ENCODE data around the gene MEIKIN. TPM values are rescaled to one million over a fixed set of nuclear protein-coding genes. Genes with fewer than 3 reads are reported as not detected.

Gene MEIKIN
- total RNA-seq, 1 donor from 2014 or later: not detected

GRCh38 chr5:131991593-131992324, 46.3 kb upstream of the MEIKIN start:
- TF ChIP-seq, protein P1, sequence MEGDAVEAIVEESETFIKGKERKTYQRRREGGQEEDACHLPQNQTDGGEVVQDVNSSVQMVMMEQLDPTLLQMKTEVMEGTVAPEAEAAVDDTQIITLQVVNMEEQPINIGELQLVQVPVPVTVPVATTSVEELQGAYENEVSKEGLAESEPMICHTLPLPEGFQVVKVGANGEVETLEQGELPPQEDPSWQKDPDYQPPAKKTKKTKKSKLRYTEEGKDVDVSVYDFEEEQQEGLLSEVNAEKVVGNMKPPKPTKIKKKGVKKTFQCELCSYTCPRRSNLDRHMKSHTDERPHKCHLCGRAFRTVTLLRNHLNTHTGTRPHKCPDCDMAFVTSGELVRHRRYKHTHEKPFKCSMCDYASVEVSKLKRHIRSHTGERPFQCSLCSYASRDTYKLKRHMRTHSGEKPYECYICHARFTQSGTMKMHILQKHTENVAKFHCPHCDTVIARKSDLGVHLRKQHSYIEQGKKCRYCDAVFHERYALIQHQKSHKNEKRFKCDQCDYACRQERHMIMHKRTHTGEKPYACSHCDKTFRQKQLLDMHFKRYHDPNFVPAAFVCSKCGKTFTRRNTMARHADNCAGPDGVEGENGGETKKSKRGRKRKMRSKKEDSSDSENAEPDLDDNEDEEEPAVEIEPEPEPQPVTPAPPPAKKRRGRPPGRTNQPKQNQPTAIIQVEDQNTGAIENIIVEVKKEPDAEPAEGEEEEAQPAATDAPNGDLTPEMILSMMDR (IDR thresholded peaks at IDR 0.05; ENCODE audit: unreplicated experiment): no peak
- H3K27ac Mint-ChIP-seq: no peak overlapping the region
- DNase-seq (ENCODE audit: low spot score in 2 of 2, unreplicated experiment in 2 of 2): no peak
- no peak overlapping the region for H3K4me3 Mint-ChIP-seq
- H3K36me3 Mint-ChIP-seq: no peaks in the 10 kb centered on the region
- no peaks in the 10 kb centered on the region for H3K4me1 Mint-ChIP-seq
- H3K27me3 Mint-ChIP-seq (ENCODE audit: low read depth): no peaks in the 10 kb centered on the region
- no peaks in the 10 kb centered on the region for H3K9me3 Mint-ChIP-seq

DNA sequence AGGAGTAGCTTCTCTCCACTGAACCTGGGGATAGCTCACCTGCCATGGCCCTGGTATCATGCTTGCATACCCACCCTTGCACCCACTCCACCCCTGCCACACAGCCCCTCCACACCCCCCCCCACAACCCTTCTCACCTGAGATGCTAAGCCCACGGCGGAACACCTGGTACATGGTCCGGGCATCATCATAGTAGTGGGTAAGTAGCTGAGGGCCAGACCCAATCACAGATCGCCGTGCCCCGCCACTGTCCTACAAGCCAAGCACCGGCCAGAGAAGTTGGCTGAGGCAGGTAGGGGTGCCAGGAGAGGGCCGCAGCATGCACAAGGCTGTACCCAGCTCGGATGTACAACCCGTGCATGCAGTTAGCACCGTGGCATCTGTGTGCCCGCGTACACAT, 45.3 kb upstream of the MEIKIN start:
- H3K4me3 Mint-ChIP-seq: no peak overlapping the region

DNA sequence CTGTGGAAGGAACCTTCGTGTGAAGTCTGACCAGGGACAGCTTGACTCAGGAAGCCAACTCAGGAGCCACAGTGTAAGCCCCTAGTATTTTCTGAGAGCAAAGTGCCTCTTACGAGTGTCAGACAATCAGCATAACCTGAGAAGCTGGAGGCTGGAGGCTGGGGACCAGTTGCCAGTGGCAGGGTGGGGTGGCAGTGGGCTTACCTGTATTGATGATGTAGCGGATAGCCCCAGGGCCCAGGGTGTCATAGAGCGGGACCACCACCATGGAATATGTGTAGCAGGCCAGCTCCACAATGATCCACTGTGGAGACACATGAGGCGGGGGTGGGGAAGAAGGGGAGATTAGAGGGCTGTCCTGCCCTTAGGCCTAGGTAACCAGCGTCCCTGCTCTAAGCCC, 43.1 kb upstream of the MEIKIN start:
- Mint-ChIP-seq H3K36me3 (no peaks in the 10 kb centered on the region), H3K4me1 (no peaks in the 10 kb centered on the region), H3K4me3 (no peak overlapping the region), H3K9me3 (no peaks in the 10 kb centered on the region), H3K27me3 (ENCODE audit: low read depth) (no peaks in the 10 kb centered on the region), H3K27ac (no peak overlapping the region)
- TF ChIP-seq, protein P1 (IDR thresholded peaks at IDR 0.05; ENCODE audit: unreplicated experiment): no peak
- DNase-seq (ENCODE audit: low spot score in 2 of 2, unreplicated experiment in 2 of 2): no peak

More for the DNA sequence above, 45.3 kb upstream of the MEIKIN start:
- Mint-ChIP-seq H3K27me3 (ENCODE audit: low read depth) (no peaks in the 10 kb centered on the region), H3K36me3 (no peaks in the 10 kb centered on the region), H3K4me1 (no peaks in the 10 kb centered on the region), H3K27ac (no peak overlapping the region), H3K9me3 (no peaks in the 10 kb centered on the region)
- TF ChIP-seq, protein P1 (IDR thresholded peaks at IDR 0.05; ENCODE audit: unreplicated experiment): no peak
- DNase-seq (ENCODE audit: low spot score in 2 of 2, unreplicated experiment in 2 of 2): no peak

DNA sequence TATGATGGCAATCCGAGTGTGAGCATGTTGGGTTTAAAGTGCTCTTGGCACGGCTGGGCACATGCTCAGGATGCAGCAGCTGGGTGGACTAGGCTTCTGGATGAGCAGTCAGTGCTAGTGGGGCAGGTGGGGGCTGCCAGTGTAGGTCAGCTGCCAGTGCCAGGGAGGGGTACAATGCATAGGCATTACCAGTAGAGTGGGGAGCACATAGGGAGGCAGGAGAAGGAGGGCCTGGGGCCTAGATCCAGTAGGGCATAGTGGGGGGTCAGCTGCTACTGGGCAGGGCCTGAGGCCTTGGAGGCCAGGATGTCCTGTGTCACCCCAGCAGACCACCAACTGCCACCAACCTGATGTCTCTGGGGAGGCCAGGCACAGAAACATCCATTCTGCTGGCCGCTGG, 41.8 kb upstream of the MEIKIN start:
- Mint-ChIP-seq H3K4me3 (no peak overlapping the region), H3K36me3 (no peaks in the 10 kb centered on the region), H3K27me3 (ENCODE audit: low read depth) (peaks cover 3% of the 10 kb centered on the region), H3K4me1 (no peaks in the 10 kb centered on the region), H3K9me3 (no peaks in the 10 kb centered on the region), H3K27ac (no peak overlapping the region)
- TF ChIP-seq, protein P1 (IDR thresholded peaks at IDR 0.05; ENCODE audit: unreplicated experiment): no peak
- DNase-seq (ENCODE audit: low spot score in 2 of 2, unreplicated experiment in 2 of 2): no peak

- Mint-ChIP-seq H3K4me1 (no peaks in the 10 kb centered on the region), H3K27ac (no peak overlapping the region), H3K27me3 (ENCODE audit: low read depth) (peaks cover 5% of the 10 kb centered on the region), H3K4me3 (no peak overlapping the region), H3K9me3 (no peaks in the 10 kb centered on the region), H3K36me3 (no peaks in the 10 kb centered on the region)
- DNase-seq (ENCODE audit: low spot score in 2 of 2, unreplicated experiment in 2 of 2): no peak
- TF ChIP-seq, protein P1 (IDR thresholded peaks at IDR 0.05; ENCODE audit: unreplicated experiment): no peak
These were observed 40.9 kb upstream of the MEIKIN start for GRCh38 chr5:131986161-131986912.

Data from mesothelial cell of epicardium (in vitro differentiated cells).